ENCODE results near the gene SYPL2.
A peak's percentile ranks its signal among the peaks of the same experiment; 100 is the strongest.
"Not testable (repeated sequence)": the region's sequence is repeated elsewhere in the genome, so short reads cannot be mapped to it uniquely, and the experiment has no call there.

Gene SYPL2

DNA sequence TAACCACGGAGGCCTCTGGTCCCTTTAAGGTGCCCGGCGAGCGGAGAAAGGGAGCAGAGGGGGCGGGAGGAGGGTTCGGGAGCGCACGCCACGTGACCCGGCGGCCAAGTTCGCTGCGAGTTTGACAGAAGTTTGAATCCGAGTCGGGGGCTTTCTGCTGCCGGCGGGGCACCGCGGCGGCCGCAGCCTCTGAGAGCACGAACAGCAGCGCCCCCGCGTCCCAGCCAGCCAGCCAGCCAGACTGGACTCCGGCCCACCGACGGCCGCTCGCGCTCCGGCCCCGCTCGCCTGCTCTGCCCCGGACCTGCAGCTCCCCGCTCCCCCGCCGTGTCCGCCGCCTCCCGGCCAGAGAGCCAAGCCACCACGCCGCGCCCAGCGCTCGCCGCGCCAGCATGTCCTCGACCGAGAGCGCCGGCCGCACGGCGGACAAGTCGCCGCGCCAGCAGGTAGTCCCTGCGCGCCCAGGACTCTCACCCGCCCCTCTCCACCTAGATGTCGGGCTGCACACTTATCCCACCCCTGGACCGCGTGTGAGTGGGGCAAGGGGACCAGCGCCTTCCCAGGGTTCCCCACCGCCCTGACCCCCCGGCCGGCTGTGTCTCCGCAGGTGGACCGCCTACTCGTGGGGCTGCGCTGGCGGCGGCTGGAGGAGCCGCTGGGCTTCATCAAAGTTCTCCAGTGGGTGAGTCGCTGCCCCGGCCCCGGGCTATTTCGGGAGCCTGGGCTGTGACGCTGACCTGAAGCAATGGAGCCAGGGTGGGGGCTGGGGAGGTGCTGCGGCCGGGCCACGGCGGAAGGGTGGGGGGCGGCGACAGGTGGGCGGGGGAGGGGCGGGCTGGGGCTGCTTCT, at the start of gene SYPL2:
Gene SYPL2 (plus strand): TSS at position 95 of the 849 bp plus-strand sequence. CDS start 298 bp downstream, at position 393.
- Histone ChIP-seq H3K27ac (no peak within 1 kb of the TSS), H3K4me3 (peak within 1 kb of the TSS; percentile 28 to 51 (median 34))

DNA sequence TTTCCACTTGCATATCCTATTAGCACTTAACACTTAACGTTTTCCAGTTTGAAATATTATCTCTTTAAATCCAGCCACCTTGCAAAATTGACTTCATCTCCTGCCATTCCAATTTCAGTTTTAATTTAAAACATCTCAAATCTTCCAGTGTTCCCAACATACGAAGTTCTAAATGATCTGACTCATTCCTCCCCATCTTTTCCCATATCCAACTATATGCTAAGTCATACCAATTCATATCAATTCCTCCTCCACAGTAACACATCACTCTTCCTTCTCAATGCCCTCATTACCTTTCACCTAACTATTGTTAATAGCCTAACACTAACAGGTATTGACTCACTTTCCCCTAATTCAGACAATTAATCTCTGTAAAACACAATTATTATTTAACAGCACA, 42.8 kb upstream of the SYPL2 start:
- Histone ChIP-seq H3K4me3 (no peak overlapping the region), H3K27ac (no peak overlapping the region)

DNA sequence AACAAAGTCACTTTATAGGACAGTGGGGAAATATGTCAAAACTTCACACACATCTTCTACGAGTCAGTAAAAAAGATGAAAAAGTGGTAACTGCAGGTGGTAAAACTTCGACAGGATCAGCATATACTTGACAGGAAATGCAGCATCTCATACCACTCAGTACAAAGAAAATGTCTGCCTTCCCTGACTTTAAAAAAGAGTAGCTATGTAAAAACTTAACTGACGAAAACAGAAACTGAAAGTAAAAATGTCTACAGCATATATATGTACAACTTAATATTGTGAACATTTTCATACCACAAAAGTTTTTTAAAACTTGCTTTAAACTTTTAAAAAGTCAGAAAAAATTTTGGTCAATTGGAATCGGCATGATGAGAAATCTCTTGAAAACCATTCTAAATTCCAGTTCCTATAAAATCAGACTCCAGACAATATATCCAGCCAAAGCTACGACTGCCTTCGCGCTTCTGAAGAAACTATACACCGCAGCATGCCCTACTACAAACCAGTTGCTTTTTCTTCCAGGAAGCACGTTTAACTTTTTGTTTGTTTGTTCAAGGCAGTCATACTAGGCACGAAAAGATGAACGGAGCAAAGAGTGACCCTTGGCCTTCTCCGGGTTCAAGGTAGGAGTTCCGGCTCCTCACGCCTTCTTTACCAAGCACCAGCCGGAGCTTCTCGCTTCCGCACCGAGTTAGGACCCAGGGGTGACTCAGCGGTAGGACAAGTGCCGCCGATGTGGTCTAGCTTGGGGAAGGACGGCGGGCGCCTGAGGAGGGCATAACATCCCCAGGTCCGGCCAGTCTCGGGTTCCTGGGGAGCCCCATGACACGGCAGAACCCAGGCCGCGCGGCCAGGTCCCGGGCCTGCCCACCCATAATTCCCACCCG, 40.7 kb upstream of the SYPL2 start:
- peak overlapping the region; percentile 54 to 93 (median 87) for H3K27ac ChIP-seq
- H3K4me3 ChIP-seq = peak overlapping the region; percentile 71 to 97 (median 78)

DNA sequence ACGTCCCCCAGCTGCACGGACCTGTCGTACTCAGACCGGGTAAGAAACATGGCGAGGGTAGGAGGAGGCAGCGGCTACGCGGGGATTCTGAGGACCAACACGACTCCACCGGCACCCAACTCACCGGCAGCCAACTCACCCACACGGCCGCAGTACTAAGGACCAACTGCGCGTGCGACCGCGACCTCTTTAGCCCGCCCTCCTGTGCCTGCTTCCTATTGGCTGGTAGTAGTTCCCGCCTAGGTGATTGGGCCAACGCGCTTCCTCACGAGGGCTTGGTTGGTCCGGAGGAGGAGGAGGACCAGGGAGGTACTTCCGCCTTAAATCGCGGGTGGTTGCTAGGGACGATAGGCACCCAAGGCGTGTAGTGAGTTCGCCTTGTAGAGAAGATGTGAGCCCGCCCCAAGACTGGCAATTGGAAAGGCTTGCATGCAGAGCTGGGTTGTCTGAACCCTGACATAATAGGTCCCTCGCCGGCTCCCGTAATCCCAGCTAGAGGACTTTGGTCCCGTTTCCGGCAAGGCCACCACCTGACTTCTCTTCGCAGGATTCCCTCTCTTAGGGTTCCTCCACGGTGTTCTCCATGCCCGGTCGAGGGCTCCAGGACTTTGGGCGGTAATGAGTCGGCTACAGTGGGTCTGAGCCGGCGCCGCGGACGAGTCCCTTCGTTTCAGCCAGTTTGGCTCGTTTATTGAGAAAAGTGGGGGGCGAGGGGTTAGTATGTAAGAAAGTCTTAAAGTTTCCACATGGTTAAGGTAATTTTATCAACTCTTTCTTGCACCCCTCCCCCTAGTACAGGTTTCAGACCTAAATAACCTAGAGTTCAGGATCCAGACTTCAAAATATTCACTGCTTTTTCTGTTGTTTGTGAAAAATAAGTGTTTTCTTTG, 39.8 kb upstream of the SYPL2 start, which contains the start of gene PSMA5:
Gene PSMA5 (minus strand): TSS at position 168 of the 890 bp plus-strand sequence. CDS start 118 bp downstream, at position 50.
- Histone ChIP-seq H3K4me3 (peak within 1 kb of the TSS; percentile 71 to 97 (median 78)), H3K27ac (peak within 1 kb of the TSS; percentile 54 to 93 (median 87))

DNA sequence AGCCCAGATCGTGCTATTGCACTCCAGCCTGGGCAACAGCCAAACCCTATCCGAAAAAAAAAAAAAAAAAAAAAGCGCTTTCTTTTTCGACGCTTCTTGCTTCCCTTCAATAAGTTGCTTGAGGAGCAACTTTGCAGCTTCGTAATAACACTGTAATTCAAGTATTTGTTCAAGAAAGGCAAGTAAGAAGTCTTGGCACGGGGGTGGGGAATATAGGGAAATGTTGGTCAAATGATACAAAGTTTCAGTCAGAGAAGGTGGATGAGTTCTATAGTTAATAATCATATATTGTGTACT, 39.2 kb upstream of the SYPL2 start:
- Histone ChIP-seq H3K27ac (peak overlapping the region in 20 of 21 experiments; percentile 42 to 93 (median 86)), H3K4me3 (peak overlapping the region; percentile 71 to 97 (median 78))

DNA sequence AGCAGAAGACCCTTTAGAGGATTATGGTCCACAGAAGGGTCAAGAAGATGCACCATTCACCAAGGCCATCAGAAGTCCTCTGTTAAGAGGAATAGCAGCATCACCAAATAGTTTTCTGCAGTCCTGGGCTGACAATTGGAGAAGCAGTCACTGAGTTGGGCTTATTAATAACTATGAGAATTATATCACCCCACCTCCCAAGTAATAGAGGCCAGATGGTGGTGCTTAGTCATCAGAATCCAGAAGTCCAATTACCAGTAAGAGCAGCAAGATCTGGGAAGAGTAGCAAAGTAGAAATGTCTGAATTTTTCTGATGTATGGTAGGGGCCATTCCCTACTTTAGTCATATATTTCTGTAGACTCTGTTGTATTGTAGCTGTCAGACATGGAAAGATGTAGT, 34.0 kb upstream of the SYPL2 start:
- Histone ChIP-seq H3K27ac (no peak overlapping the region), H3K4me3 (no peak overlapping the region)

DNA sequence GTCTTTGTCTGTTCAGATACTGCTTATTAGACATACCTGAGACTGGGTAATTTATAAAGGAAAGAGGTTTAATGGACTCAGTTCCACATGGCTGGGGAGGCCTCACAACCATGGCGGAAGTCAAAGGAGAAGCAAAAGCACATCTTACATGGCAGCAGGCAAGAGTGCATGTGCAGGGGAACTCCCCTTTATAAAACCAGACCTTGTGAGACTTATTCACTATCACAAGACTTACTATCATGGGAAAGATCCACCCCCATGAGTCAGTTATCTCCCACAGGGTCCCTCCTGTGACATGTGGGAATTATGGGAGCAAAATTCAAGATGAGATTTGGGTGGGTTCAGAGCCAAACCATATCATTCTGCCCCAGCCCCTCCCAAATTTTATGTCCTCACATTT, 33.0 kb upstream of the SYPL2 start:
- Histone ChIP-seq H3K4me3 (no peak overlapping the region), H3K27ac (no peak overlapping the region)

DNA sequence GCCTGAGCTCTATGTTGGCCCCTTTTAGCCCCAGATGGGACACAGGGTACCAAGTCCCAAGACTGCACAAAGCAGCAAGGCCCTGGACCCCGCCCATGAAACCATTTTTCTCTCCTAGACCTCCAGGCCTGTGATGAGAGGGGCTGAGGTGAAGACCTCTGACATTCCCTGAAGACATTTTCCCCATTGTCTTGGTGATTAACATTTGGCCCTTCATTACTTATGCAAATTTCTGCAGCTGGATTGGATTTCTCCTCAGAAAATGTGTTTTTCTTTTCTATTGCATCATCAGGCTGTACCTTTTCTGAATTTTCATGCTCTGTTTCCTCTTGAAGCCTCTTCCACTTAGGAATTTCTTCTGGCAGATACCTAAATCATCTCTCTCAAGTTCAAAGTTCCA, 31.9 kb upstream of the SYPL2 start:
- Histone ChIP-seq H3K4me3 (no peak overlapping the region), H3K27ac (no peak overlapping the region)

DNA sequence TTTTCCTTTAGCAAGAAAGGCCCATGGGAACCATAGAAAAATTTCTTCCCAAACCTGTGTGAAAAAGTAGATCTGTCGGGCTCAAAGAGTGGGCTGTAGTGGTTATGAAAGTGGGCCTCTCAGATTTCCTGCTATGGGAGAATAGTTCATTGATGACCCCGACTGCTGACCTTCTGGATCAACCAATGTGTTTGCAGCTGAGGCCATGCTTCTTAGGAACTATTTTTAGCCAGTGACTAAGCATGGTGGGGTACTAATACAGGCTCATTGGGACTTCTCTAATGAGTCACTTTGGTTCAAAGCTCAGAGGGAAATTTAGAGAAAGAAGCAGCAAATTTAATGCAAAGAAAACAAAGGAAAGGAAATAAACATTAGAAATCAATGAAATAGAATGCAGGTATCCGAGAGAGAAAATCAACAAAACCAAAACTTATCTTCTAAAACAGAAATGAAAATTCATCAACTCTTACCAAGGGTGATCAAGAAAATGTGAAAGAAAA, 27.5 kb upstream of the SYPL2 start:
- Histone ChIP-seq H3K27ac (peak overlapping the region in 3 of 21 experiments; percentile 4 to 55 (median 24)), H3K4me3 (no peak overlapping the region)

DNA sequence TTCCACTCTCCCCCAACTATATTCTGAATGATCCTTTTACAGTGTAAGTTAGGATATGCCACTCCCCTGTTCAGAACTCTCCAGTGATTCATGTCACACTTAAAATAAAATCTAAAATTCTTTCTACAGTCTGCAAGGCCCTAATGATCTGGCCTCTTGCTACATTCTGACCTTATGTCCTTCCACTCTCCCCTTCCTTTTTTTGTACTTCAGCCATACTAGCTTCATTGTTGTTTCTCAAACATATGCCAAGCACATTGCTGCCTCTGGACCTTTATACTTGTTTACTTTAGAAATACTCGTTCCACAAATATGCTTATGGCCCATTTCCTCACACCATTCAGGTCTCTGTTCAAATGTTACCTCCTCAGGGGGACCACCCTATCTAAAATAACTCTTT, 25.3 kb upstream of the SYPL2 start:
- Histone ChIP-seq H3K27ac (no peak overlapping the region), H3K4me3 (no peak overlapping the region)

DNA sequence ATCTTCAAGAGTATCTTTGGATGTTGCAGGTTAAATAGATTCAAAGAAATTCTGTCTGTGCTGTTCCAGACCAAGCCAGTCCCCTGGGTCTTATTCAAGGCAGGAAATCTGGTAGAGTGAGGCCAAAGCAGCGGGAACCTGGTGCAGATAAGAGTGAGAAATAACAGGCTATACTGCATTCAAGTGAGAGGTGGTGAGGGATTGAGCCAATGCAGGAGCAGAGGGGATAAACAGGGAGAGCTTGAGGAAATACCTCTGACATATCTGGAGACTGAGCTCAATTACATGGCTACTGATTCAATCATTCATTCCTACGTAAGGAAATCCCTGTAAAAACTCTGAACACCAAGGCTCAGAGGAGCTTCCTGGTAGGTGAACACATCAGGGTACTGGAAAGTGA, 22.9 kb upstream of the SYPL2 start:
- no peak overlapping the region for H3K4me3 ChIP-seq

DNA sequence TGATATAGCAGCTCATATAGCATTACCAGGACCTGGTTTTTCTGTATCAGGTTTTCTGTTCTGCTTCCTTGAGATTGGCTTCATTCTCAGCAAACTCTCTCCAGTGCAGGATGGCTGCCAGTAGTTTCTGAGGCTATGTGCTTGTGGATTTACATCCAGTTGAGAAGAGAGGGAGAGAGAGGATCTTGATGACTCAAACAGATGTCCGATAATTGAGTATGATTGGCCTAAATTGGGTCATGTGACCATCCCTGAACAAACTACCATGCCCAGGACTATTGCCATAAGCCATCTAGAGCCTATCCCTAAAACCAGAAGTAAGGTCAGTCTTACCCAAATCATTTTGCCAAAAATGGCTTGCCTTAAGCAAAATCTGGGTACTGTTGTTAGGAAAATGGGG, 22.0 kb upstream of the SYPL2 start:
- Histone ChIP-seq H3K27ac (no peak overlapping the region), H3K4me3 (no peak overlapping the region)

More for the DNA sequence above, 22.9 kb upstream of the SYPL2 start:
- H3K27ac ChIP-seq = no peak overlapping the region

DNA sequence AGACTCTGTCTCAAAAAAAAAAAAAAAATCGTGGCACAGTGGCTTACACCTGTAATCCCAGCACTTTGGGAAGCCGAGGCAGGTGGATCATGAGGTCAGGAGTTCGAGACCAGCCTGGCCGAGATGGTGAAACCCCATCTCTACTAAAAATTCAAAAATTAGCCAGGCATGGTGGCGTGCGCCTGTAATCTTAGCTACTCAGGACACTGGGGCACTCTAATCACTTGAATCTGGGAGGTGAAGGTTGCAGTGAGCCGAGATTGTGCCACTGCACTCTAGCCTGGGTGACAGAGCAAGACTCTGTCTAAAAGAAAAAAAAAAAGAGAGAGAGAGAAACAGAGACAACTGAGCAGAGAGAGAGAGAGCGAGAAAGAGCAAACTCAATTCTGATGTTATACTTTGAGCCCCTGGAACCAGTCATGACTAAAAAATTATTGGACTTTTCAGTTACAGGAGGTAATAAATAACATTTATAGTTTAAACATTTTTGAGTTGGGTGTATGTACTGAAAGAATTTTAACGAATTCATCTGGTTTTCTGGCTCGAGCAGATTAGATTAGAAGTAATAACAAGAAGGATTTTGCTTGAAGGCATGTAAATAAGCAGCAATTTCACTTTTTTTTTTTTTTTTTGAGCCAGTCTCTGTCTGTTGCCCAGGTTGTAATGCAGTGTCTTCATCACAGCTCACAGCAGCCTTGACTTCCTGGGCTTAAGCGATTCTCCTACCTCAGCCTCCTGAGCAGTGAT, 20.2 kb upstream of the SYPL2 start:
- not testable (repeated sequence) for H3K4me3 ChIP-seq, H3K27ac ChIP-seq

DNA sequence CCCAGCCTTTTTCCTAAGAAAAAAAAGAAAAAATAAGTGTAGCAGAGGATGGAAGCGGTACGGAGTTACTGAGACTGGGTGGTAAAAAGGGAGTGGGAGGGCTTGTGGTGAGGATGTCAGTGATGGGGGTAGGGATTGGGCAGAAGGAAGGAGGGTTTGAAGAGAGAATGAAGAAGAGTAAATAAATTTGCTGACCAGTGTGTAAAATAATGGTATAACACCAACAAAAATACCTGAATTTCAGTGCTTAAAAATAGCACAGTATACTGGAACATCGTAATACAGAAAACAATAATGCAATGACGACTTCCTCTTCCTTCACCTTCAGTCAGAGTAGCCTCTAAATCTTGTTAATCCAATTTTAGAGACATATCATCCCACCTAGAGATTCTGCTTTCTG, 18.8 kb upstream of the SYPL2 start:
- Histone ChIP-seq H3K27ac (no peak overlapping the region), H3K4me3 (no peak overlapping the region)

DNA sequence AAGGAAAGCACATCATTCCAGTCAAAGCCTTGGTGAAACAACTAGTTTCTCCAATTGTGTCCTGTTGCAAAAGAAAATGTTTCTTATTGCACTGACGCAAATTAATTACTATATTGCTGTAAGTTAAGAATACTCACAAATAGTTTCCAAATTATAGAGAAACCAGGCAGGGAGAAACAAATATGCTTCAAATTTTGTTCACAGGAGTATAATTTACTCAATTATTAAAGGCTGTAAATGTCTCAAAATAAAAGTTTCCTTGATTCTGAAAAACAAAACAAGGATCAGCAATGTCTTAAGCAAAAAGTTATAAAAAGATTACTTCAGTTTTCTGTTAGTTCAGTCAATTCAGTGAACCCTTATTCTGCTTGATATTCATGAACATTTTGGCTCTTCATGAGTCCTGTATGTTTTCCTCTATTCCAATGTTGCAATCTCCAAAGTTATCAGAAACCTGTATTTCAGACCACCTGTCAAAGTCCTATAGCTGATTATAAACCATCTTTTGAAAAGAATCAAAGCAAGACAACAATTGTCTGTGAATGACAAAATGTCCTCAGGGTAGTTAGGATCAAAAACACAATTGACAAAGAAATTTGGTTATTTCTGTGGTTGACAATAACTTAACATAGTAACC, 11.7 kb upstream of the SYPL2 start:
- Histone ChIP-seq H3K4me3 (no peak overlapping the region), H3K27ac (no peak overlapping the region)

DNA sequence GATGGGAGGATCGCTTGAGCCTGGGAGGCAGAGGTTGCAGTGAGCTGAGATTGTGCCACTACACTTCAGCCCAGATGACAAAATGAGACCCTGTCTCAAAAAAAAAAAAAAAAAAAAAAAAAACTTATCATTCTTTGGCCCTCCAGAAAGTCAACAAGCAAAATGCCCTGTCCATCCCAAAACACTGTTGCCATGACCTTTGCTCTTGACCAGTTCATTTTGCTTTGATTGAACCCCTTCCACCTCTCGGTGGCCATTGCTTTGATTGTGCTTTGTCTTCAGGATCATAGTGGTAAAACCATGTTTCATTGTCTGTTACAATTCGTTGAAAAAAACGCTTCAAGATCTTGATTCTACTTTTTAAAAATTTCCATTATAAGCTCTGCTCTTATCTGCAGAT, 8.5 kb upstream of the SYPL2 start:
- no peak overlapping the region for H3K27ac ChIP-seq
- no peak overlapping the region for H3K4me3 ChIP-seq

DNA sequence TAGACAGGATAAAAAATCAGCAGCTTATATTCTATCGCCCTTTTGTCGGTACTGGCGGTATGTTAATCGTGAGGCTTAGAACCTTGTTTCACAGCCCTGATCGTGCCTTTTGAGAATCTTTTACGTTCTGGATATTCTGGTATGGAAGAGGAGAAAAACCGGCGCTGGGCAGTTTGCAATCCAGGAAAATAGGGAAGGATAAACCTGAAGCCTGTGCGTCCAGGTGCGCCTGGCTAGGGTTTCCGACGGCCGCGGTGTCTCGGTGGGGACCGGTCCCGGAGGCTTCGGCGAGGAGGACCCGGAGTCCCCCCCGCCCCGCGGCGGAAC, 258 bp upstream of the SYPL2 start:
- Histone ChIP-seq H3K27ac (no peak overlapping the region), H3K4me3 (peak overlapping the region; percentile 28 to 51 (median 34))

DNA sequence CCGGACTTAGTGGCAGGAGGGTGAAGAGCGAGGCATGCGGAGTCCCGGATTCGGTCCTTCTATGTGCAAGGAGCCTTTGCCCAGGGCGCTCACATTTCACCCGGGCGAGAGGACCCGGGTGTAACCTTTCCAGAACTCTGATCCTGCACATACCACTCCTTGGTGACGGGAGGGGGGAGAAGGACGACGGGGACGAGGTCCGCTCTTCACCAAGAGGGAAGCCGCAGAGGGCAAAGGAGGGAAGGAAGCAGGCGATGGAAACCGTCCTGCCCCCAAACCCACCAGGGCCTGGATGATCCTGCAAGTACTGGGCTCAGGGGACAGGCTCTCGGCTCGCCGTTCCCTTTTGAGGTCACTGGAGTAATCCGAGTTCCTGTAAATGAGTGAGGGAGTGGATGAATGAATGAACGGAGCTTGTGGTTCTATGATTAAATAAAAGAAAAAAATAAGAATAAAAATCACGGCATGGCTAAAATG, 993 bp downstream of the SYPL2 start:
- no peak overlapping the region for H3K27ac ChIP-seq
- H3K4me3 ChIP-seq = peak overlapping the region in 4 of 7 experiments; percentile 28 to 51 (median 39)
